ENCODE data around the gene WSCD1. TPM values are rescaled to one million over a fixed set of nuclear protein-coding genes. Genes with fewer than 3 reads are reported as not detected.

WSCD1 gene
- total and polyA plus RNA-seq, 12 donors, result 2.5 to 13.8 (median 4.2) TPM

DNA sequence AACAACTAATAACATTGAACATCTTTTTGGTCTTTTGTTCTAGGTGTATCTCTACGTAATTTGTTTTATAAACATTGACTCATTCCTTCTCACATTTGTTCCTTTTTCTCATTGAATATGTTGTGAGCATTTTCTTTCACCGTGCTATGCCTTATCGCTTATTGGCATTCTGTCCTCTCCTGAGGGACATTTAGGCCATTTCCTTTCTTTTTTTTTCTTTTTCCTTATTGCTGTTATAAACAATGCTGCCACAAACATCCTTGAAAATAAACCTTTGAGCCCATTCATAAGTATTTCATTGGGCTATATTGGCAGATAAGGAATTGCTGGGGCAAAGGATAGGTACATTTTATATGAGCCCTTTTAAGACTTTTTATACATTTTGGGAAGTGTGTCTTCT is 32.4 kb downstream of the WSCD1 start:
- Histone ChIP-seq H3K36me3 (no peaks in the 10 kb centered on the region), H3K4me3 (no peak overlapping the region), H3K27ac (peak overlapping the region in 1 of 10 donors; percentile 10), H3K9me3 (peaks cover 0 to 5% (median 0%) of the 10 kb centered on the region in 11 donors), H3K27me3 (peaks cover 0 to 9% (median 0%) of the 10 kb centered on the region in 7 donors), H3K4me1 (peaks cover 0 to 29% (median 10%) of the 10 kb centered on the region in 9 donors)
- TF ChIP-seq, protein P1, sequence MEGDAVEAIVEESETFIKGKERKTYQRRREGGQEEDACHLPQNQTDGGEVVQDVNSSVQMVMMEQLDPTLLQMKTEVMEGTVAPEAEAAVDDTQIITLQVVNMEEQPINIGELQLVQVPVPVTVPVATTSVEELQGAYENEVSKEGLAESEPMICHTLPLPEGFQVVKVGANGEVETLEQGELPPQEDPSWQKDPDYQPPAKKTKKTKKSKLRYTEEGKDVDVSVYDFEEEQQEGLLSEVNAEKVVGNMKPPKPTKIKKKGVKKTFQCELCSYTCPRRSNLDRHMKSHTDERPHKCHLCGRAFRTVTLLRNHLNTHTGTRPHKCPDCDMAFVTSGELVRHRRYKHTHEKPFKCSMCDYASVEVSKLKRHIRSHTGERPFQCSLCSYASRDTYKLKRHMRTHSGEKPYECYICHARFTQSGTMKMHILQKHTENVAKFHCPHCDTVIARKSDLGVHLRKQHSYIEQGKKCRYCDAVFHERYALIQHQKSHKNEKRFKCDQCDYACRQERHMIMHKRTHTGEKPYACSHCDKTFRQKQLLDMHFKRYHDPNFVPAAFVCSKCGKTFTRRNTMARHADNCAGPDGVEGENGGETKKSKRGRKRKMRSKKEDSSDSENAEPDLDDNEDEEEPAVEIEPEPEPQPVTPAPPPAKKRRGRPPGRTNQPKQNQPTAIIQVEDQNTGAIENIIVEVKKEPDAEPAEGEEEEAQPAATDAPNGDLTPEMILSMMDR (IDR thresholded peaks at IDR 0.05), result no peak
- DNase-seq, result no peak
- peak in 1 of 8 donors; percentile 35 for ATAC-seq
- intact Hi-C loops (cut with DNase I), result no loop called here
- 45 to 57% methylated on average over 3 of the region's 3 CpGs for WGBS, 2 donors

DNA sequence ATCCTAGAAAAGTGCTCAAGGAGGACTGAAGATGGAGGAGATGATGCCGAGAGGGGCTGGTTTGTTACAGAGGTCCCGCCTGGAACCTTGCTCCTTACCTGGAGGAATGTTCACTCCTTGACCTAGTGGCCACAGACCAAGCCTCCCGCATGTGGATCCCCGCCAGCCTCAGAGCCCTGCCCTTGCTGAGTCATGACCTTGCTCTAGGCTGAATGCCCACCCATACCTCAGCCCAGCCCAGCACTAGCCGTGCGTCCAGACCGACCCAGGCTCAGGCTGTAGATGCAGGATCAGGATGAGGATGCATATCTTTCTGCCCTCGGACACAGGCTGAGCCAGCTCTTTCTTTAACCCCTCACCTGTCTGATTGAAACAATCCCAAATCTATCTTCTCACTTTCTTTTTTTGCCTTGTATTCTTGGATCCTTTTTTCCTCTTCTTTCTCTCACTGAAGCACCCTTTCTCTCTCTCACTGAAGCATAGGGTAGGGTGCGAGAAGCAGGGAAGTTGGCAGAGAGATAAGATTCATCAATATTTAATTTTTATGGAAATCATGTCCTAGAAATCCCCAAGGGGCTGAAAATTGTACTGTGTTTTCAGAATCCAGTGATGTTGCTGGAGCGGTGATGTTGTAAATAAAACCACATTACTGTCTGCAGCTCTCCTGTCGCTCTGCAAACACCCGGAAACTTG is 34.9 kb downstream of the WSCD1 start:
- H3K27me3 ChIP-seq, result peaks cover 0 to 9% (median 0%) of the 10 kb centered on the region in 7 donors
- TF ChIP-seq, protein P1 (IDR thresholded peaks at IDR 0.05), result no peak
- H3K9me3 ChIP-seq, result peaks cover 0 to 5% (median 0%) of the 10 kb centered on the region in 11 donors
- H3K4me1 ChIP-seq, result peaks cover 0 to 11% (median 8%) of the 10 kb centered on the region in 9 donors
- ATAC-seq (peak in 1 of 8 donors; percentile 18), DNase-seq (no peak)
- intact Hi-C loops (cut with DNase I), result no loop called here
- no peaks in the 10 kb centered on the region for H3K36me3 ChIP-seq
- WGBS, 2 donors, result 73 to 79% methylated on average over 12 of the region's 12 CpGs
- no peak overlapping the region for H3K4me3 ChIP-seq
- no peak overlapping the region for H3K27ac ChIP-seq

GRCh38 chr17:6105649-6106007 is 35.4 kb downstream of the WSCD1 start:
- Histone ChIP-seq H3K27me3 (peaks cover 0 to 9% (median 0%) of the 10 kb centered on the region in 7 donors), H3K27ac (no peak overlapping the region), H3K36me3 (peaks cover 0 to under 1% (median 0%) of the 10 kb centered on the region in 9 donors), H3K4me3 (no peak overlapping the region), H3K9me3 (peaks cover 0 to 5% (median 0%) of the 10 kb centered on the region in 11 donors), H3K4me1 (peaks cover 0 to 11% (median 7%) of the 10 kb centered on the region in 9 donors)
- 62 to 64% methylated on average over 6 of the region's 6 CpGs for WGBS, 2 donors
- TF ChIP-seq, protein P1 (IDR thresholded peaks at IDR 0.05), result no peak
- no peak for DNase-seq
- no peak for ATAC-seq
- intact Hi-C loops (cut with DNase I), result no loop called here

DNA sequence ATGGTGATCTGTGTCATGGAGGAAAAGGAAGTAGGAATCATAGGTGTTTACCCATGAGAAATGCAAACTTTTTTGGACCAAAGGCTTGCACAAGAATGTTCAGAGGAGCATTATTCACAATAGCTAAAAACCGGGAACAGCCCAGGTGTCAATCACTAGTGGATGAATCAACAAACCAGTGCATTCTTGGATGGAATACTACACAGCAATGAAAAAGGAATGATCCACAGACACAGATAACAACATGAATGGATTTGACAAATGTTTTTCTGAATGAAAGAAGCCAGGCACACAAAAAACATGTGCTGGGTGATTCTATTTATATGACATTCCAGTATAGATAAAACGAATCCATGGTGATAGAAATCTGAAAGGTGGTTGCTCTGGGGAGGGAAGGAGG is 36.0 kb downstream of the WSCD1 start:
- WGBS, 2 donors, result 83 to 85% methylated on average over 2 of the region's 2 CpGs
- no peak for DNase-seq
- intact Hi-C loops (cut with DNase I), result no loop called here
- TF ChIP-seq, protein P1 (IDR thresholded peaks at IDR 0.05), result no peak
- Histone ChIP-seq H3K27me3 (peaks cover 0 to 9% (median 0%) of the 10 kb centered on the region in 7 donors), H3K27ac (no peak overlapping the region), H3K4me1 (peaks cover 0 to 11% (median 7%) of the 10 kb centered on the region in 9 donors), H3K9me3 (peaks cover 0 to 5% (median 0%) of the 10 kb centered on the region in 11 donors), H3K36me3 (peaks cover 0 to 6% (median 0%) of the 10 kb centered on the region in 9 donors), H3K4me3 (no peak overlapping the region)
- ATAC-seq, result no peak

Measured in heart right ventricle (tissue), 16 donors.